IPS-NIHi7 (cell line): ENCODE results near the gene ARHGAP42.

ENCODE experiments used
- DNase-seq: peaks from one replicate; pipeline ENCODE4 v3.0.0; 2012; ENCODE audit warnings: mixed read lengths; ENCODE audit errors: extremely low spot score

ARHGAP42 gene

DNA sequence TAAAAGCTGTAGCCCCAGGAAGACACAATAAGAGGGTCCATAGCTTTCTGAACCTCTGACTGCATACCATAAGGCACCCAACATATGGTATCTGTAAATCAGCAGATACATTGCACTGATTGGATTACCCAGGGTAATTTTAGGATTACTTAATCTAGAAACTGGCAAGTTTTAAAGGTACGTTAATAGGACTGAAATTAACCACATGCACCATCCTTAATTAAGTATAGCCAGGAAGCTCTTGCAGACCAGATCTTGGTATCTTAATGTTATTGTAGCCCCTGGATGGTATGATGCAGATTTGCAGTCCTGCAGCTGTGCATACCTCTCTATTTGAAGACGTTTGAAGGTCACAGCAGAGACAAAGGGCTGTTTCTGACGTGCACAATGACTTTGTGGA lies 72.8 kb downstream of the ARHGAP42 start:
- no peak for DNase-seq

- DNase-seq = no peak
These were observed 73.7 kb downstream of the ARHGAP42 start for GRCh38 chr11:100760744-100761143.

- no peak for DNase-seq
These were observed 74.8 kb downstream of the ARHGAP42 start for GRCh38 chr11:100761841-100762240.

- DNase-seq = no peak
These were observed 79.7 kb downstream of the ARHGAP42 start for GRCh38 chr11:100766764-100767163.

DNA sequence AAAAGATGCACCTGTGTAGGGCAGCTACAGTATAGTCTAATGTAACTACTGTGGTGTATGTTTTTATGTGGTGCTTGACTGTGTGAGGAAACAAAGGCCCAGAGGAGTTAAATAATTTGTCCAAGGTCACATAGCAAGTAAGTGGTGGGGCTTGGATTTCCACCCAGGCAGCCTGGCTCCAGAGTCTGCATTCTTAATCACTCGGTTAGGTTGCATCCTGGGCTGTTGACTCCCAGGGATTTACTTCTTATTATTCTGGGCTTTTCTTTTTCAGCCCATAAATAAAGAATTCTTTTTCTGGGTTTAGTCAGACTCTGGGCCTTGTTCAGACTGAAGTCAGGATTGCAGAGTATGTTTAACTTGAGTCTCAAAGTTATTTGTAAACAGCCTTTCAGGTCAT lies 82.1 kb downstream of the ARHGAP42 start:
- no peak for DNase-seq

DNA sequence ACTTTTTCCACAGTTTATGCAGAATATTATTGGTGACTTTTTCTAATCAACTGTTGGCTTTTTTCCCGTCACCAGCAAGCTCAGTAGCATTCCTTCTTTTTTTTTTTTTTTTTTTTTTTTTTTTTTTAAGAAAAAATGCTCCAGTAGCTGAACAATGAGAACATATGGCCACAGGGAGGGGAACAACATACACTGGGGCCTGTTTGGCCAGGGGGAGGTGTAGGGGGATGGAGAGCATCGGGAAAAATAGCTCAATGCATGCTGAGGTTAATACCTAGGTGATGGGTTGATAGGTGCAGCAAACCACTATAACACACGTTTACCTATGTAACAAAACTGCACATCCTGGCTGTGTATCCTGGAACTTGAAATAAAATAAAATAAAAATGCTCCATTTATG lies 82.5 kb downstream of the ARHGAP42 start:
- DNase-seq = no peak

DNA sequence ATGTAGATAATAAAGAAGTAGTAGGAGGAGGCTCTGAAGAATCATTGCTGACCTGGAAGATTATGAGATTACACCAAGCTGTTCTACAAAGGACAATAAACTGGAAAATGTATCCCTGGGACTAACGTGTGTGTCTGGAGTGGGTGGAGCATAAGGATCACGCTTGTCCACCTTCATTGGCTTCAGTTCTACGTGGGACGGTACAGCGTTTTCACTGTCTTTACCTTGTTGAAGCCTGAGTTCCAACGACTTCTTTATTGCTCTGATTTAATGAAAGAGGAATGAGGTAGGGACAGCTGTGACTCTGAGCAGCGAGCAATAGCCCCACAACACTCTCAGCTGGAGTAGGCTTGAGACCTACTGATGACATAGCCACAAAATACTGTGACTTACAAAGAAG lies 87.0 kb downstream of the ARHGAP42 start:
- DNase-seq = no peak

DNA sequence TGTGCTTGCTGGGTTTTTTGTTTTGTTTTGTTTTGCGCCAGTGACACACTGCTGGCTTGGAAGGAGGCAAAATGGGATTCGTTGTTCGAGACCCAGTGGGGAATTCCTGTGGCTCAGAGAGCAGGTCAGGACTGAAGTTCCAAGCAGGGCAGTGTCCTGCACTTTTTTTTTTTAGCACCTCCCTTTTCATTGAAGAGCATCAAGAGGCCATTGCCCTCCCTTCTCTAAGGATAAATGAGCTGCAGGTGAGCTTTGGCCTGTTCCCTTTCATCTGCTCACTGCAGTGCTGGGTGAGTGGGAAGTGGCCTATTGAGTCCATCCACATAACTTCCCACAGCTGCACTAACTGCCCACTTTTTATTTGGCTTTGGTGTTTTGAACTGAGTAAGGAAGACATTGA lies 87.8 kb downstream of the ARHGAP42 start:
- DNase-seq = no peak

DNA sequence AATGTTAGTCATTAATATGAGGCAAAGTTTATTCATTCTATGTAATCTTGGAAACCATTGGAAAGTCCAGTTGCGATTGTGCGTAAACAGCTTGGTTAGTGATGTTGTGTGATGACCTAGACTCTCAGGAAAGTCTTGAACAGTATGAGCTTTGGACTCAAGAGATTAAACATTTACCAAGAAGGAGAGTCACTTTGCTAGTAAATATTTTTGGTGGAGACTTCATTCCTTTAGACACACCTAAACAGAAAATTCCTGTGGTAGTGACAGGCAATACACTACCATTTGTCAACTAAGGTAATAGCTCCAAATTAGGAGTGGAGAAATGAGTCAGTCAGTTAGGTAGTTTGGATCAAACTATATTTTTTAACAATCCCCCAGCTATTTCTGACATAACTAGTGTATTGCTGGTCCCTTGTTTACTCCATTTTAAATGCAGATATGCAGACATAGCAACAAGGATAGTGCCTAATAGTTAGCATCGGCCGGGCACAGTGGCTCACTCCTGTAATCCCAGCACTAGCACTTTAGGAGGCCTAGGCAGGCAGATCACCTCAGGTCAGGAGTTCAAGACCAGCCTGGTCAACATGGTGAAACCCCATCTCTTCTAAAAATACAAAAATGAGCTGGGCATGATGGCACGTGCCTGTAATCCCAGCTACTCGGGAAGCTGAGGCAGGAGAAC lies 89.3 kb downstream of the ARHGAP42 start:
- DNase-seq = no peak

DNA sequence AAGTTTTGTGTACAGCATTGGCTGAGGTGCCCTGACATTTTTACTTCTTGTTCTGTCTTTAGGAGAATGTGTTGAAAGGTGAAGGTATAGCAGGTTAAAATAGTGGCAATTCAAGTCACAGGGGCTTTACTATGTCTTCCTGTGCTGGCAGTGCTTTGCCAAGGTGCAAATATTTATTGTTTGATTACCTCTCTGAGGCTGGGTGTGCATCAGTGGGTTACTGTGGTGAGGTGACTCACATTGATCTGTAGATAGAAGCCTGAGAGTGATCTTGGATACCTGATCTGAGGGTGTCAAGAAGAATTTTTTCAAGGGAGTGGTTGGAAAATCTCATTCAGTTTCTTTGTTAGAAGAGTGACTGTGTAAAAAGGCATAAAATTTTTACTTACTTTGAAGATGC lies 90.0 kb downstream of the ARHGAP42 start:
- no peak for DNase-seq

DNA sequence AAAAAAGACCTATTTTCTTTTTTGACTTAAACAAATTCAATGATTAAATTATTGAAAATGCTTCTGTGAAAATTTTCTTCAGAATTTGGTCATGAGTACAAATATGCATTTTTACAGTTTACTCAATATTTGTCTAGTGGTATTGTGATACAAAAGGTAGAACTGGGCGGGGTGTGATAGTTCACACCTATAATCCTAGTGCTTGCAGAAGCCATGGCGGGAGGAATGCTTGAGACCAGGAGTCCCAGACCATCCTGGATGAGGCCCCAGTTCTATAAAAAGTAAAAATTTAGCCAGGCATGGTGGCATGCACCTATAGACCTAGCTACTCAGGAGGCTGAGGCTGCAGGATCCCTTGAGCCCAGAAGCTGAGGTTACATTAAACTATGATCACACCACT lies 90.6 kb downstream of the ARHGAP42 start:
- no peak for DNase-seq

GRCh38 chr11:100778166-100778785 lies 91.2 kb downstream of the ARHGAP42 start:
- no peak for DNase-seq

DNA sequence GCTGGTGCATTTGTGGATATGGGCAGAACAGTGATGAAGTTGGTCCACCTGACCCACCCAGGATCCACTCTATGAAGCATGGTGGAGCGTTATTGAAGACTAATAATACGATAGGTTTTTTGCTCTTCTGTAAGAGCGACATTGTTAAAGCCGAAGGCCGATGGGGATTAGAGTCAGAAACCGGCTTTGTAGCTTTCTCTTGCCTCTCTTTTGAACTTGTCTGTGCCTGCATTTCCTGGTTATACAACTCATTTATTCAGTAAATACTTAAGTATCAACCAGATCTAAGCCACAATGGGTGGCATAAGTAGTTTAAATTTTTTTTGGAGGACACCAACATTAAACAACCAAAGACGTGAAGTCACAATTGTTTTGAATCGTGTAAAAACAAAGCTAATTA lies 93.4 kb downstream of the ARHGAP42 start:
- no peak for DNase-seq

GRCh38 chr11:100785148-100785983 lies 98.3 kb downstream of the ARHGAP42 start:
- peak; percentile 35 for DNase-seq

GRCh38 chr11:100788561-100789295 lies 101.6 kb downstream of the ARHGAP42 start:
- DNase-seq = no peak

GRCh38 chr11:100789500-100789899 lies 102.4 kb downstream of the ARHGAP42 start:
- DNase-seq = no peak

DNA sequence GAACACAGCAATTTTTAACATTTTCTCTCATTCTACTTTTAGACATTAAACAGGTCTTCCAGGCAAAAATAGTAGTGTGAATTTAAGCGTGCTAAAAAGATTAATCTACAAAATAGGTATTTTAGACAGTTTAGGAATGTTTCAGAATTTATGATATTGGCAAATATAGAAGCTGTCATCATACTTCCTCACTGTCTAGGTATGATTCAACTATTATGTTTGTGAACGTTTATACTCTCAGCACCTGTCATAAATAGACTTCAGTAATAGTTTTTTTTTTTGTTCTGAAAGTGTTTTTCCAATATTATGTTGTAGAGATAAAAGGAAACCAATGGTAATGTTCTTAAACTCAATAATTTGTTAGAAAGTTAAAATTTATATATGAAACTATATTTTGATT lies 103.0 kb downstream of the ARHGAP42 start:
- DNase-seq = no peak

GRCh38 chr11:100791103-100791502 lies 104.0 kb downstream of the ARHGAP42 start:
- peak; percentile 58 for DNase-seq

DNA sequence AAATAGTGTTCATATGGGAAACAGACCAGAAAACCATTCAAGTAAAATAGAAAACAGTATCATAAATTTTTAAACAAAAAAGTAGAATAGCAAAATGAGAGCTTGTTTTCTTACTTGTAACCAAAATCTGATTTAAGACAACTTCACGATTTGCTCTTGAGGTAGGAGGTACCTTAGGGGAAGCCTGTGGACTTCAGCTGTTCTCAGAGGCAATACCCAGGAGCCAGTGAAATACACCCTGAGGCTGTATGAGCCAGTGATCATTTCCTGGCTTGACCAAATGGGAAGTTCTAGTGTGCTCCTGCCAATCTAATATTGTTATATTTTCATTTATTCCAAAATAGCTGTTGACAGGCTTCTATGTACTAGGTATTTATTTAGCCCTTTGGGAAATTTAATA lies 104.8 kb downstream of the ARHGAP42 start:
- DNase-seq = peak; percentile 47

- no peak for DNase-seq
These were observed 106.4 kb downstream of the ARHGAP42 start for GRCh38 chr11:100793525-100793924.

- no peak for DNase-seq
These were observed 107.4 kb downstream of the ARHGAP42 start for GRCh38 chr11:100794446-100794845.

DNA sequence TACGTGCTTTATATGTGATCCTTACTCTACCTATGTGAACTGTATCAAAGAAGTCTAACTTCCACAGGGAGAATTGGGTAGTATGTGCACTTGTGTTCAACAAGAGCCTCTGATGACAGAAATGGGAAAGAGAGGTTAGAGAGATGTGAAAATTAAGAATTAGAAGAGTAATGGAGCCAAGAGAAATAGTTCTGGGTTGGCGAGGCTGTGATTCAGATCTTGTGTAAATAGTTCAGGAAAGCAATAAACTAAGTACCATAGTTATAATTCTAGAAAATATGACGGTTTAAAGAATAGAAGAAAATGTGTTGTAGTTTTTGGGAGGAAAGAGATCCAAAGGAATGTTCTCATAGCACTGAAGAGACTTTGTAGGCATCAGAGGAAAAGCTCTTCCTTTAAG lies 112.4 kb downstream of the ARHGAP42 start:
- no peak for DNase-seq
